ENCODE data around the gene NEK9. TPM values are rescaled to one million over a fixed set of nuclear protein-coding genes. Genes with fewer than 3 reads are reported as not detected.
A peak's percentile ranks its signal among the peaks of the same experiment; 100 is the strongest.

The NEK9 gene
- total and polyA plus RNA-seq, 8 donors = 12.5 to 225 (median 30.4) TPM

GRCh38 chr14:75141062-75141461, 14.2 kb upstream of the NEK9 start:
- WGBS, 5 donors = 58 to 67% (median 59%) methylated on average over 2 of the region's 2 CpGs
- Histone ChIP-seq H3K27ac (no peak overlapping the region), H3K4me3 (no peak overlapping the region), H3K27me3 (no peaks in the 10 kb centered on the region), H3K36me3 (peaks cover 3 to 21% (median 11%) of the 10 kb centered on the region in 4 donors), H3K4me1 (peaks cover 0 to 77% (median 38%) of the 10 kb centered on the region in 4 donors), H3K9me3 (no peaks in the 10 kb centered on the region)
- intact Hi-C loops (cut with DNase I; ENCODE audit: low total_unique reads) = no loop called here
- TF ChIP-seq POLR2AphosphoS5 (IDR thresholded peaks at IDR 0.05) (no peak), CTCF (IDR thresholded peaks at IDR 0.05) (no peak), POLR2A (IDR thresholded peaks at IDR 0.05) (no peak), EP300 (IDR thresholded peaks at IDR 0.05) (no peak)
- DNase-seq = no peak

GRCh38 chr14:75140620-75141019, 13.8 kb upstream of the NEK9 start:
- Histone ChIP-seq H3K4me1 (peaks cover 0 to 73% (median 36%) of the 10 kb centered on the region in 4 donors), H3K27ac (no peak overlapping the region), H3K36me3 (peaks cover 4 to 23% (median 14%) of the 10 kb centered on the region in 4 donors), H3K27me3 (no peaks in the 10 kb centered on the region), H3K4me3 (no peak overlapping the region), H3K9me3 (no peaks in the 10 kb centered on the region)
- no peak for TF ChIP-seq POLR2AphosphoS5 (IDR thresholded peaks at IDR 0.05)
- no peak for TF ChIP-seq EP300 (IDR thresholded peaks at IDR 0.05)
- TF ChIP-seq POLR2A (IDR thresholded peaks at IDR 0.05) = no peak
- no peak for TF ChIP-seq CTCF (IDR thresholded peaks at IDR 0.05)
- no peak for DNase-seq
- WGBS, 5 donors = 73 to 87% (median 80%) methylated on average over 2 of the region's 2 CpGs
- intact Hi-C loops (cut with DNase I; ENCODE audit: low total_unique reads) = no loop called here

GRCh38 chr14:75139185-75139584, 12.3 kb upstream of the NEK9 start:
- WGBS, 5 donors = 44 to 60% (median 53%) methylated on average over 2 of the region's 2 CpGs

GRCh38 chr14:75138492-75138891, 11.6 kb upstream of the NEK9 start:
- peaks cover 0 to 52% (median 22%) of the 10 kb centered on the region in 4 donors for H3K4me1 ChIP-seq
- H3K9me3 ChIP-seq = no peaks in the 10 kb centered on the region
- intact Hi-C loops (cut with DNase I; ENCODE audit: low total_unique reads) = no loop called here
- peaks cover 12 to 27% (median 23%) of the 10 kb centered on the region in 4 donors for H3K36me3 ChIP-seq
- peak in 1 of 2 donors; percentile 18 for DNase-seq
- H3K27ac ChIP-seq = peak overlapping the region in 3 of 5 donors; percentile 29 to 44 (median 30)
- TF ChIP-seq CTCF (IDR thresholded peaks at IDR 0.05) (no peak), EP300 (IDR thresholded peaks at IDR 0.05) (no peak), POLR2AphosphoS5 (IDR thresholded peaks at IDR 0.05) (no peak), POLR2A (IDR thresholded peaks at IDR 0.05) (no peak)
- no peak overlapping the region for H3K4me3 ChIP-seq
- H3K27me3 ChIP-seq = no peaks in the 10 kb centered on the region
- WGBS, 5 donors = 42 to 68% (median 54%) methylated on average over 1 of the region's 1 CpG

More at GRCh38 chr14:75139185-75139584, 12.3 kb upstream of the NEK9 start:
- intact Hi-C loops (cut with DNase I; ENCODE audit: low total_unique reads) = no loop called here
- peaks cover 0 to 59% (median 25%) of the 10 kb centered on the region in 4 donors for H3K4me1 ChIP-seq
- no peaks in the 10 kb centered on the region for H3K27me3 ChIP-seq
- peaks cover 10 to 23% (median 18%) of the 10 kb centered on the region in 4 donors for H3K36me3 ChIP-seq
- H3K4me3 ChIP-seq = no peak overlapping the region
- H3K9me3 ChIP-seq = no peaks in the 10 kb centered on the region
- H3K27ac ChIP-seq = peak overlapping the region in 3 of 5 donors; percentile 29 to 44 (median 30)
- no peak for TF ChIP-seq POLR2AphosphoS5 (IDR thresholded peaks at IDR 0.05)
- TF ChIP-seq POLR2A (IDR thresholded peaks at IDR 0.05) = no peak
- no peak for TF ChIP-seq CTCF (IDR thresholded peaks at IDR 0.05)
- no peak for TF ChIP-seq EP300 (IDR thresholded peaks at IDR 0.05)
- DNase-seq = no peak
